ENCODE data around the gene SLC22A7.
A peak's percentile ranks its signal among the peaks of the same experiment; 100 is the strongest.
"Not testable (repeated sequence)": the region's sequence is repeated elsewhere in the genome, so short reads cannot be mapped to it uniquely, and the experiment has no call there.

SLC22A7 gene

GRCh38 chr6:43303751-43304331 lies 5.8 kb downstream of the SLC22A7 start:
- DNase-seq: no peak

- no peak for DNase-seq
Measured at GRCh38 chr6:43304361-43304760, 6.3 kb downstream of the SLC22A7 start.

GRCh38 chr6:43304882-43305281 lies 6.8 kb downstream of the SLC22A7 start:
- no peak for DNase-seq

GRCh38 chr6:43306086-43306485 lies 8.0 kb downstream of the SLC22A7 start:
- no peak for DNase-seq

GRCh38 chr6:43307451-43308100 lies 9.5 kb downstream of the SLC22A7 start:
- no peak for DNase-seq

- peak in 2 of 3 donors; percentile 27 to 43 for DNase-seq
Measured at GRCh38 chr6:43308101-43308989, 10.3 kb downstream of the SLC22A7 start, which contains the start of gene CRIP3. TSS of gene CRIP3 (minus strand) at chr6:43308826. CDS start at chr6:43308792, 34 bp downstream.

GRCh38 chr6:43308990-43309477 lies 11.0 kb downstream of the SLC22A7 start:
- no peak for DNase-seq

- peak; percentile 33 to 58 (median 44) for DNase-seq
Measured at GRCh38 chr6:43310134-43310533, 12.1 kb downstream of the SLC22A7 start.

- no peak for DNase-seq
Measured at GRCh38 chr6:43310624-43311023, 12.6 kb downstream of the SLC22A7 start.

GRCh38 chr6:43311666-43312065 lies 13.6 kb downstream of the SLC22A7 start:
- peak; percentile 35 to 60 (median 56) for DNase-seq

GRCh38 chr6:43313813-43314212 lies 15.8 kb downstream of the SLC22A7 start:
- DNase-seq: no peak

- peak; percentile 18 to 34 (median 33) for DNase-seq
Measured at GRCh38 chr6:43318011-43318410, 20.0 kb downstream of the SLC22A7 start.

GRCh38 chr6:43325876-43326275 lies 27.8 kb downstream of the SLC22A7 start:
- no peak for DNase-seq

- DNase-seq: no peak
Measured at GRCh38 chr6:43328528-43328927, 30.5 kb downstream of the SLC22A7 start.

GRCh38 chr6:43331470-43331869 lies 33.4 kb downstream of the SLC22A7 start:
- no peak for DNase-seq

- peak; percentile 31 to 68 (median 58) for DNase-seq
Measured at GRCh38 chr6:43331891-43332290, 33.8 kb downstream of the SLC22A7 start.

- DNase-seq: peak; percentile 60 to 72 (median 68)
Measured at GRCh38 chr6:43334466-43335095, 36.5 kb downstream of the SLC22A7 start.

GRCh38 chr6:43335469-43335868 lies 37.4 kb downstream of the SLC22A7 start:
- DNase-seq: no peak

- DNase-seq: no peak
Measured at GRCh38 chr6:43336382-43336781, 38.3 kb downstream of the SLC22A7 start.

GRCh38 chr6:43338243-43338642 lies 40.2 kb downstream of the SLC22A7 start:
- DNase-seq: no peak

GRCh38 chr6:43339168-43339567 lies 41.1 kb downstream of the SLC22A7 start:
- no peak for DNase-seq

- DNase-seq: not testable (repeated sequence)
Measured at GRCh38 chr6:43346243-43346642, 48.2 kb downstream of the SLC22A7 start.

GRCh38 chr6:43347021-43347420 lies 49.0 kb downstream of the SLC22A7 start:
- no peak for DNase-seq

Measured in suppressor macrophage treated with lipopolysaccharide for 1 hour (primary cell).